HEK293 (cell line): ENCODE data around the gene HTT.

ENCODE experiments used
- CTCF ChIA-PET: fragments of 350-600 bp; formaldehyde crosslinking; extraction: SDS; loops from one replicate; lab custom pipeline; 2021; ENCODE audit warnings: antibody characterized with exemption; lab: Yijun Ruan, JAX
- POLR2A ChIA-PET: fragments of 300-600 bp; formaldehyde crosslinking; extraction: SDS; loops from one replicate; lab custom pipeline; 2020; ENCODE audit warnings: antibody characterized with exemption, inconsistent platforms; lab: Yijun Ruan, JAX
- H3K27ac ChIP-seq: fragments of 200-500 bp; sonication (Bioruptor generic); 2 replicates; pipeline ENCODE4 v1.5.1; 2014; ENCODE audit warnings: low read depth, low read length, control low read depth, inconsistent platforms; ENCODE audit errors: extremely low read depth
- H3K36me3 ChIP-seq, 2 experiments: fragments of 200-500 bp in 1 of 2; sonication (Bioruptor generic) in 1 of 2; 1 replicate in 1 of 2; 2 replicates in 1 of 2; pipeline ENCODE4 v1.5.1; 2014 to 2017; ENCODE audit warnings: inconsistent platforms in 2 of 2, low read length in 2 of 2; ENCODE audit not compliant: control insufficient read depth in 2 of 2, insufficient read depth in 1 of 2
- H3K4me1 ChIP-seq: fragments of 200-500 bp; sonication (Bioruptor generic); 2 replicates; pipeline ENCODE4 v1.5.1; 2014; ENCODE audit warnings: mild to moderate bottlenecking, low read length, inconsistent platforms; ENCODE audit not compliant: control insufficient read depth, insufficient read depth
- H3K4me3 ChIP-seq: 2 replicates; pipeline ENCODE4 v1.5.1; 2011; ENCODE audit warnings: low read depth, mild to moderate bottlenecking, control low read depth, low read length, moderate library complexity
- H3K9me3 ChIP-seq: fragments of 200-500 bp; sonication (Bioruptor generic); 2 replicates; pipeline ENCODE4 v1.5.1; 2014; ENCODE audit warnings: low read depth, low read length, inconsistent platforms; ENCODE audit not compliant: control insufficient read depth, insufficient read depth
- BCL11A ChIP-seq: fragments of 450-650 bp; formaldehyde crosslinking; IDR thresholded peaks from 2 replicates; pipeline ENCODE4 v1.5.1; 2016; ENCODE audit warnings: low read depth, missing biosample characterization, missing genetic modification characterization
- MEIS1 ChIP-seq: sonication (generic); formaldehyde crosslinking; IDR thresholded peaks from 2 replicates; pipeline ENCODE4 v1.8.1; 2022; ENCODE audit warnings: missing genetic modification reagents, mild to moderate bottlenecking, borderline replicate concordance
- OSR2 ChIP-seq: fragments of 450-650 bp; formaldehyde crosslinking; IDR thresholded peaks from 2 replicates; pipeline ENCODE4 v1.5.1; 2016; ENCODE audit warnings: missing biosample characterization, missing genetic modification characterization
- SETDB1 ChIP-seq: IDR thresholded peaks from one replicate; pipeline ENCODE4 v1.6.1; 2017; ENCODE audit warnings: mild to moderate bottlenecking, low read length, moderate library complexity, mixed read lengths; ENCODE audit not compliant: insufficient read length
- TRIM28 ChIP-seq: IDR thresholded peaks from 2 replicates; pipeline ENCODE4 v1.6.1; 2011; ENCODE audit warnings: low read length, control low read depth, borderline replicate concordance
- ZEB2 ChIP-seq: fragments of 450-650 bp; formaldehyde crosslinking; IDR thresholded peaks from 2 replicates; pipeline ENCODE4 v1.5.1; 2016; ENCODE audit warnings: missing biosample characterization, missing genetic modification characterization
- ZNF140 ChIP-seq: fragments of 450-650 bp; formaldehyde crosslinking; IDR thresholded peaks from 2 replicates; pipeline ENCODE4 v1.5.1; 2016; ENCODE audit warnings: missing biosample characterization, missing genetic modification characterization
- ZNF16 ChIP-seq: fragments of 450-650 bp; formaldehyde crosslinking; IDR thresholded peaks from 2 replicates; pipeline ENCODE4 v1.5.1; 2016; ENCODE audit warnings: low read depth, missing biosample characterization, missing genetic modification characterization
- ZNF24 ChIP-seq: fragments of 450-650 bp; formaldehyde crosslinking; IDR thresholded peaks from 2 replicates; pipeline ENCODE4 v1.5.1; 2016; ENCODE audit warnings: missing biosample characterization, missing genetic modification characterization
- ZNF311 ChIP-seq: fragments of 450-650 bp; formaldehyde crosslinking; IDR thresholded peaks from 2 replicates; pipeline ENCODE4 v1.5.1; 2017; ENCODE audit warnings: missing biosample characterization, missing genetic modification characterization, borderline replicate concordance
- ZNF394 ChIP-seq: fragments of 450-650 bp; formaldehyde crosslinking; IDR thresholded peaks from 2 replicates; pipeline ENCODE4 v1.5.1; 2016; ENCODE audit warnings: missing biosample characterization, missing genetic modification characterization, mild to moderate bottlenecking, moderate library complexity, borderline replicate concordance
- ZNF510 ChIP-seq: fragments of 450-650 bp; formaldehyde crosslinking; IDR thresholded peaks from 2 replicates; pipeline ENCODE4 v1.5.1; 2018; ENCODE audit warnings: mild to moderate bottlenecking, missing genetic modification characterization, missing biosample characterization; ENCODE audit not compliant: insufficient replicate concordance
- ZNF544 ChIP-seq: fragments of 450-650 bp; formaldehyde crosslinking; IDR thresholded peaks from 2 replicates; pipeline ENCODE4 v1.5.0; 2017; ENCODE audit warnings: missing biosample characterization, missing genetic modification characterization
- ZNF747 ChIP-seq: fragments of 450-650 bp; formaldehyde crosslinking; IDR thresholded peaks from 2 replicates; pipeline ENCODE4 v1.5.1; 2016; ENCODE audit warnings: missing biosample characterization, missing genetic modification characterization
- ZNF843 ChIP-seq: fragments of 450-650 bp; formaldehyde crosslinking; IDR thresholded peaks from 2 replicates; pipeline ENCODE4 v1.5.1; 2016; ENCODE audit warnings: missing biosample characterization, missing genetic modification characterization
- ZSCAN30 ChIP-seq: fragments of 450-650 bp; IDR thresholded peaks from 2 replicates; pipeline ENCODE4 v1.5.1; 2018; ENCODE audit warnings: missing biosample characterization, mild to moderate bottlenecking, missing genetic modification characterization, moderate library complexity
- TF ChIP-seq, protein P1 (sequence below): fragments of 450-650 bp; formaldehyde crosslinking; IDR thresholded peaks from 2 replicates; pipeline ENCODE4 v1.5.1; 2016; ENCODE audit warnings: missing biosample characterization, missing genetic modification characterization
- TF ChIP-seq, protein P2 (sequence below): fragments of 450-650 bp; formaldehyde crosslinking; IDR thresholded peaks from 2 replicates; pipeline ENCODE4 v1.5.1; 2016; ENCODE audit warnings: missing biosample characterization, missing genetic modification characterization
- TF ChIP-seq, protein P3 (sequence below): fragments of 450-650 bp; formaldehyde crosslinking; IDR thresholded peaks from 2 replicates; pipeline ENCODE4 v1.5.1; 2016; ENCODE audit warnings: missing biosample characterization, missing genetic modification characterization

HTT gene

DNA sequence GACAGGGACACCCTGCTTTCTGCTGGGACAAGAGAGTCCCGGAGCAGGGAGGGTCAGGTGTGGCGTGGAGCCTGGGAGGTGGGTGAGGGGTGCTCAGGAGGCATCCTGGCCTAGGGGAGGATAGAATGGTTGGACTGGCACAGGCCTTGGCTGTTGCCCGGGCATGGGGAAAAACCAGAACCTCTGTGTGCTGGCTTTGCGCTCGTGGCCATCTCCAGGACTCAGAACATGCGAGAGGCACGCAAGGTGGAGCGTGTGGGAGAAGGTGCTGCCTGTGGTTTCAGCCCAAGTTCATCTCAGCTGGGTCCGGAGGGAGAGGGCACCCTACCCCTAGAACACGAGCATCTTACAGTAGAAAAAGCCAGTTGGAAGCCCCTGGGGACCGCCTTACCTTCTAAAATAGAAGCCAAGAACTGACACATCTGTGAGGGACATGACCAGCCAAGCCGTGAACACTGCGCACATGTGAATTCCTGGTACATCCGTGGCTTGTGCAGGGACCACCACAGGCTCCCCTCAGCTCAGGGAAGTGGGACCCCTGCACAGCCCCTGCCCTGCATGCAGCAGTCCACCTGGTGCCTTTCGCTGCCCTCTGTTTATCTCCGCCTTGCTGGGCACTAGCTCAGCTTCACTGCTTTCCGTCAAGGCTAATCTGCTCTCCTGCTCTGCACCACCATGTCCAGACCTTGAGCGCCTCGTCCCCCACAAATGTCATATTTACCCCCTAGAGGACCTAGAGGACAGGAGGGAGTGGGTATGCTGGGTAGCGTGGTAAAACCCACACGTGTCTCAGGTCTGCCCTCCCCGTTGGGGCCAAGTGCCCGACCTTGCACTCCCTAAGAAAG, 187.9 kb downstream of the HTT start (continued):
- TF ChIP-seq, protein P1, sequence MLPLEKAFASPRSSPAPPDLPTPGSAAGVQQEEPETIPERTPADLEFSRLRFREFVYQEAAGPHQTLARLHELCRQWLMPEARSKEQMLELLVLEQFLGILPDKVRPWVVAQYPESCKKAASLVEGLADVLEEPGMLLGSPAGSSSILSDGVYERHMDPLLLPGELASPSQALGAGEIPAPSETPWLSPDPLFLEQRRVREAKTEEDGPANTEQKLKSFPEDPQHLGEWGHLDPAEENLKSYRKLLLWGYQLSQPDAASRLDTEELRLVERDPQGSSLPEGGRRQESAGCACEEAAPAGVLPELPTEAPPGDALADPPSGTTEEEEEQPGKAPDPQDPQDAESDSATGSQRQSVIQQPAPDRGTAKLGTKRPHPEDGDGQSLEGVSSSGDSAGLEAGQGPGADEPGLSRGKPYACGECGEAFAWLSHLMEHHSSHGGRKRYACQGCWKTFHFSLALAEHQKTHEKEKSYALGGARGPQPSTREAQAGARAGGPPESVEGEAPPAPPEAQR (tag by site-specific recombination), result no peak
- TF ChIP-seq TRIM28 (no peak), MEIS1 (CRISPR knock-in tag) (no peak), ZNF140 (tag by site-specific recombination) (no peak), ZNF16 (no peak)
- TF ChIP-seq, protein P2, sequence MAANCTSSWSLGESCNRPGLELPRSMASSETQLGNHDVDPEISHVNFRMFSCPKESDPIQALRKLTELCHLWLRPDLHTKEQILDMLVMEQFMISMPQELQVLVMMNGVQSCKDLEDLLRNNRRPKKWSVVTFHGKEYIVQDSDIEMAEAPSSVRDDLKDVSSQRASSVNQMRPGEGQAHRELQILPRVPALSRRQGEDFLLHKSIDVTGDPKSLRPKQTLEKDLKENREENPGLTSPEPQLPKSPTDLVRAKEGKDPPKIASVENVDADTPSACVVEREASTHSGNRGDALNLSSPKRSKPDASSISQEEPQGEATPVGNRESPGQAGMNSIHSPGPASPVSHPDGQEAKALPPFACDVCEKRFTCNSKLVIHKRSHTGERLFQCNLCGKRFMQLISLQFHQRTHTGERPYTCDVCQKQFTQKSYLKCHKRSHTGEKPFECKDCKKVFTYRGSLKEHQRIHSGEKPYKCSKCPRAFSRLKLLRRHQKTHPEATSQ (tag by site-specific recombination), result no peak
- TF ChIP-seq, all 188 proteins: peak for 0

DNA sequence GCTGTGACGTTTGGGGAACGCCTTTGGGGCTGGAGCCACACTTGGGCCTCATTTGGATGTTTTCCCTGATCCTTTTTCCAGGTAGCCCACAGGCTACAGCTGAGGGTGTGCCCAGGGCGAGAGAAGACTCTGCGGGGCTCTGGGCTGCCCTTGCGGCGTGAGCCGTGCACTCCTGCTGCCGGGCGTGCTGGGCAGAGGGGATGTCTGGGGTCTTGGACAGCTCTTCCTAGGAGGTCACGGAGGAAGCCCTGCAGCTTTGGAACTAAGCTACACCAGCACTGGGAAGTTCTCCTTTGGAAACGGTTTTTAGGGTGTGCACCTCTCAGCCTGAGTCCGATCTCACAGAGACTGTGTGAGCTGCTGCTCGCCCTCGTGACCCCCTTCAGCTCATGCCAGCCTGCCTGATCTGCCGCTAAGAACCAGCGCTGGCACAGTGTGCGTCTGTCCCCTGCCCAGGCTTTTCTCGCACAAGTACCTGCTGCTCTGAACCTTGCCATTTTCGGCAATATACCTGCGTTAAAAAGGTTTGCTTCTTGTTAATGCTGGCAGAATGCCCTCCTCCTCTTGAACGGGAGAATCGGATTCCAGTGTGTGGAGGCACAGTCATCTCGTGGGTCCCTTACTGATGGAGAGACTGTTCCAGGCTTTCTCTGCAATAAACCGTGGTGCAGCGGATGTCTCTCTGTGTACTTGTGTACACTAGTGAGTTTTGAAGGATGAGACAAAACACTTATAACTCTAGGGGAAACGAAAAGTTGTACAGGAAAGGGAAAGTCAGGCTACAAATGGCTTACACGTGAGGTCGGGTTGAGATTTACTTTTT, 188.8 kb downstream of the HTT start:
- CTCF ChIA-PET, result no interaction called here
- Histone ChIP-seq H3K4me1 (no peaks in the 10 kb centered on the region), H3K36me3 (no peaks in the 10 kb centered on the region), H3K4me3 (no peak overlapping the region), H3K27ac (no peak overlapping the region), H3K9me3 (no peaks in the 10 kb centered on the region)
- POLR2A ChIA-PET, result no interaction called here
- TF ChIP-seq, protein P3, sequence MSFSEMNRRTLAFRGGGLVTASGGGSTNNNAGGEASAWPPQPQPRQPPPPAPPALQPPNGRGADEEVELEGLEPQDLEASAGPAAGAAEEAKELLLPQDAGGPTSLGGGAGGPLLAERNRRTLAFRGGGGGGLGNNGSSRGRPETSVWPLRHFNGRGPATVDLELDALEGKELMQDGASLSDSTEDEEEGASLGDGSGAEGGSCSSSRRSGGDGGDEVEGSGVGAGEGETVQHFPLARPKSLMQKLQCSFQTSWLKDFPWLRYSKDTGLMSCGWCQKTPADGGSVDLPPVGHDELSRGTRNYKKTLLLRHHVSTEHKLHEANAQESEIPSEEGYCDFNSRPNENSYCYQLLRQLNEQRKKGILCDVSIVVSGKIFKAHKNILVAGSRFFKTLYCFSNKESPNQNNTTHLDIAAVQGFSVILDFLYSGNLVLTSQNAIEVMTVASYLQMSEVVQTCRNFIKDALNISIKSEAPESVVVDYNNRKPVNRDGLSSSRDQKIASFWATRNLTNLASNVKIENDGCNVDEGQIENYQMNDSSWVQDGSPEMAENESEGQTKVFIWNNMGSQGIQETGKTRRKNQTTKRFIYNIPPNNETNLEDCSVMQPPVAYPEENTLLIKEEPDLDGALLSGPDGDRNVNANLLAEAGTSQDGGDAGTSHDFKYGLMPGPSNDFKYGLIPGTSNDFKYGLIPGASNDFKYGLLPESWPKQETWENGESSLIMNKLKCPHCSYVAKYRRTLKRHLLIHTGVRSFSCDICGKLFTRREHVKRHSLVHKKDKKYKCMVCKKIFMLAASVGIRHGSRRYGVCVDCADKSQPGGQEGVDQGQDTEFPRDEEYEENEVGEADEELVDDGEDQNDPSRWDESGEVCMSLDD (tag by site-specific recombination), result no peak
- no peak for TF ChIP-seq ZNF24 (tag by site-specific recombination)
- TF ChIP-seq ZSCAN30 (tag by site-specific recombination), result no peak
- no peak for TF ChIP-seq OSR2 (tag by site-specific recombination)
- TF ChIP-seq BCL11A (tag by site-specific recombination), result no peak
- TF ChIP-seq ZNF843 (tag by site-specific recombination), result no peak
- TF ChIP-seq SETDB1, result no peak

DNA sequence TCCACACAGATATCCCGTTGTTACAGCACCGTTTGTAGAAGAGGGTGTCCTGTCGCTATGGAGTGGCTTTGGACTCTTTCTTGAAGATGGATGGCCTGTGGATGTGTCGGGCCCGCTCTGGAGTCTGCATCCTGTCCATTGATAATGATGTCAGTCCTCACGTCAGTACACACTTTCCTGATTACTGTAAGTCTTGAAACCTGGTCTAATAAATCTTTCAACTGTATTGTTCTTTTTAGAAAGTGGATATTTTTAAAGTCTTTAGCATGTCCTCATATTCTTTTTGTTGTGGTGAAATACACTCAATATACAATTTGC, 189.4 kb downstream of the HTT start:
- Histone ChIP-seq H3K4me1 (no peaks in the 10 kb centered on the region), H3K4me3 (no peak overlapping the region), H3K27ac (no peak overlapping the region), H3K9me3 (no peaks in the 10 kb centered on the region), H3K36me3 (no peaks in the 10 kb centered on the region)
- CTCF ChIA-PET, result no interaction called here
- no peak for TF ChIP-seq ZNF394 (tag by site-specific recombination)
- TF ChIP-seq ZNF544 (tag by site-specific recombination), result no peak
- TF ChIP-seq, protein P3 (tag by site-specific recombination), result no peak
- TF ChIP-seq ZEB2, result no peak
- TF ChIP-seq ZNF747 (tag by site-specific recombination), result no peak
- no peak for TF ChIP-seq ZNF311 (tag by site-specific recombination)
- TF ChIP-seq ZNF510 (tag by site-specific recombination), result no peak
- POLR2A ChIA-PET, result no interaction called here
